Suppressor macrophage (primary cell): ENCODE results near the gene DDX25.

Experiments used
- DNase-seq, 4 experiments: peaks; one replicate each; pipeline ENCODE4 v3.0.0-alpha.2; 2020 to 2022

Gene DDX25

GRCh38 chr11:125950696-125951651, 46.7 kb downstream of the DDX25 start:
- DNase-seq: no peak

- no peak for DNase-seq
Measured at GRCh38 chr11:125951731-125952130, 47.4 kb downstream of the DDX25 start.

GRCh38 chr11:125952559-125952958, 48.3 kb downstream of the DDX25 start:
- no peak for DNase-seq

- no peak for DNase-seq
Measured at GRCh38 chr11:125952973-125953372, 48.7 kb downstream of the DDX25 start.

GRCh38 chr11:125953401-125953935, 49.2 kb downstream of the DDX25 start:
- DNase-seq: no peak

- no peak for DNase-seq
Measured at GRCh38 chr11:125954123-125954944, 50.0 kb downstream of the DDX25 start.

GRCh38 chr11:125954945-125955640, 50.8 kb downstream of the DDX25 start:
- no peak for DNase-seq

GRCh38 chr11:125955856-125956255, 51.5 kb downstream of the DDX25 start:
- DNase-seq: no peak

GRCh38 chr11:125956391-125957134, 52.3 kb downstream of the DDX25 start:
- DNase-seq: no peak

GRCh38 chr11:125957618-125958332, 53.5 kb downstream of the DDX25 start:
- DNase-seq: no peak

- no peak for DNase-seq
Measured at GRCh38 chr11:125958872-125959400, 54.6 kb downstream of the DDX25 start.

- no peak for DNase-seq
Measured at GRCh38 chr11:125959511-125959910, 55.2 kb downstream of the DDX25 start.

GRCh38 chr11:125959931-125960330, 55.6 kb downstream of the DDX25 start:
- no peak for DNase-seq

- no peak for DNase-seq
Measured at GRCh38 chr11:125960771-125961170, 56.5 kb downstream of the DDX25 start.

GRCh38 chr11:125967515-125967914, 63.2 kb downstream of the DDX25 start:
- no peak for DNase-seq

- no peak for DNase-seq
Measured at GRCh38 chr11:125968354-125968753, 64.0 kb downstream of the DDX25 start.

GRCh38 chr11:125971618-125972017, 67.3 kb downstream of the DDX25 start:
- DNase-seq: no peak

GRCh38 chr11:125974284-125974683, 70.0 kb downstream of the DDX25 start:
- DNase-seq: no peak

- DNase-seq: no peak
Measured at GRCh38 chr11:125975634-125976033, 71.3 kb downstream of the DDX25 start.

- no peak for DNase-seq
Measured at GRCh38 chr11:125976156-125976555, 71.8 kb downstream of the DDX25 start.

- DNase-seq: no peak
Measured at GRCh38 chr11:125977333-125977732, 73.0 kb downstream of the DDX25 start.
